HepG2 (cell line): Measurements from ENCODE around the gene GPX5. TPM values are rescaled to one million over a fixed set of nuclear protein-coding genes. Genes with fewer than 3 reads are reported as not detected.

Experiments used
- CBX5 ChIP-seq: sonication (generic); formaldehyde crosslinking; IDR thresholded peaks from 2 replicates; pipeline ENCODE4 v1.4.0; 2020; ENCODE audit warnings: missing genetic modification reagents, borderline replicate concordance
- FLYWCH1 ChIP-seq: sonication (generic); formaldehyde crosslinking; IDR thresholded peaks from 2 replicates; pipeline ENCODE4 v1.8.1; 2023; ENCODE audit warnings: mild to moderate bottlenecking, missing genetic modification reagents
- SALL1 ChIP-seq: sonication (generic); formaldehyde crosslinking; IDR thresholded peaks from 2 replicates; pipeline ENCODE4 v1.8.0; 2022; ENCODE audit warnings: mild to moderate bottlenecking, missing genetic modification reagents
- SYNCRIP ChIP-seq: fragments of 200-400 bp; formaldehyde crosslinking; IDR thresholded peaks from 2 replicates; pipeline ENCODE4 v1.6.1; 2018; ENCODE audit warnings: mild to moderate bottlenecking, low read depth, low read length; ENCODE audit not compliant: insufficient read depth
- ZNF232 ChIP-seq: sonication (generic); formaldehyde crosslinking; IDR thresholded peaks from 2 replicates; pipeline ENCODE4 v1.4.0; 2020; ENCODE audit warnings: missing genetic modification reagents, borderline replicate concordance
- ZNF652 ChIP-seq: IDR thresholded peaks from 2 replicates; pipeline ENCODE4 v1.6.1; 2016; ENCODE audit warnings: low read depth, borderline replicate concordance
- polyA plus RNA-seq, 8 experiments: library from polyadenylated mRNA; depleted of rRNA in 3 of 8; stranded (reverse) in 7 of 8; unstranded in 1 of 8; fragments of >200 nt; fragmentation: Illumina TruSeq in 4 of 8; extraction: Trizol in 4 of 8; gene quantifications; 2 replicates each; pipeline versions ENCODE4 v1.2.1 to v1.2.3, GENCODE V29; 2011 to 2016; ENCODE audit warnings: low read depth in 4 of 8, missing spikeins in 1 of 8, mixed read lengths in 1 of 8; ENCODE audit not compliant: insufficient read depth in 1 of 8
- total RNA-seq, 5 experiments: library from RNA; depleted of rRNA; stranded (reverse); fragments of >200 nt; fragmentation: Illumina TruSeq; extraction: Trizol; gene quantifications; 2 replicates each; pipeline ENCODE4 v1.2.3, GENCODE V29; 2016; ENCODE audit warnings: low read depth in 1 of 5
- TF ChIP-seq, protein P1 (sequence below), 2 experiments: sonication (generic) in 1 of 2; formaldehyde crosslinking in 1 of 2; IDR thresholded peaks; 2 replicates each; pipeline versions ENCODE4 v1.6.1 to v1.9.0; 2014 to 2022; ENCODE audit warnings: antibody characterized with exemption in 1 of 2, borderline replicate concordance in 1 of 2, inconsistent platforms in 1 of 2, low read depth in 1 of 2, missing genetic modification reagents in 1 of 2
- TF ChIP-seq, protein P2 (sequence below): sonication (generic); formaldehyde crosslinking; IDR thresholded peaks from 2 replicates; pipeline ENCODE4 v1.4.0; 2020; ENCODE audit warnings: missing genetic modification reagents
- TF ChIP-seq, protein P3 (sequence below): sonication (generic); formaldehyde crosslinking; IDR thresholded peaks from 2 replicates; pipeline ENCODE4 v1.8.1; 2023; ENCODE audit warnings: mild to moderate bottlenecking, missing genetic modification reagents, borderline replicate concordance
- TF ChIP-seq, protein P4 (sequence below): sonication (generic); formaldehyde crosslinking; IDR thresholded peaks from 2 replicates; pipeline ENCODE4 v1.8.1; 2023; ENCODE audit warnings: mild to moderate bottlenecking, inconsistent platforms, moderate library complexity, missing genetic modification reagents, borderline replicate concordance
- TF ChIP-seq, protein P5 (sequence below): sonication (generic); formaldehyde crosslinking; IDR thresholded peaks from 2 replicates; pipeline ENCODE4 v1.5.0; 2020; ENCODE audit warnings: mild to moderate bottlenecking, missing genetic modification reagents
- TF ChIP-seq, protein P6 (sequence below): sonication (generic); formaldehyde crosslinking; conservative IDR thresholded peaks from 2 replicates; pipeline ENCODE4 v1.4.0; 2020; ENCODE audit warnings: missing genetic modification reagents
- TF ChIP-seq, protein P7 (sequence below): sonication (generic); formaldehyde crosslinking; IDR thresholded peaks from 2 replicates; pipeline ENCODE4 v1.4.0; 2020; ENCODE audit warnings: missing genetic modification reagents, borderline replicate concordance

Gene GPX5
- total and polyA plus RNA-seq, 2 of the 13 experiments (the other 11 are each of a cell fraction or from before 2014, with no cell fraction given), result not detected

DNA sequence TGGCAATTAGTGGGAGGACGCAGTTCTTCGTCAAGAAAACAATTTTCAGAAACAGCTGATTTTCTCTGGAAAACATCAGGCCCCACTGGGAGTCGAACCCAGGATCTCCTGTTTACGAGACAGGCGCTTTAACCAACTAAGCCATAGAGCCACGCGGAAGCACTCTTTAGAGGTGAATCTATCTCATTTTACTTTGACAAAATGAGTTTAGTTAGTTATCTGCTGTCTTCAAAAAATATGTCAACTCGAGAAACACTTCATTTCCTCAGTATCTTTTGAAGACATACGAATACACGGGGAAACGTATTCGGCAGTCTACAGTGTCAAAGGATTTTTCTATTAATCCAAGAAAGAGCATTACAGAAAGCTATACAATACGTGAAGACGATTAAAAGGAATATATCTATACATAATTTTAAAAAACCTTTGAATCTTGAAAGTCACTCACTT is 36.7 kb upstream of the GPX5 start (continued):
- no peak for TF ChIP-seq ZNF232 (CRISPR knock-in tag)
- no peak for TF ChIP-seq FLYWCH1 (CRISPR knock-in tag)
- TF ChIP-seq, protein P1, sequence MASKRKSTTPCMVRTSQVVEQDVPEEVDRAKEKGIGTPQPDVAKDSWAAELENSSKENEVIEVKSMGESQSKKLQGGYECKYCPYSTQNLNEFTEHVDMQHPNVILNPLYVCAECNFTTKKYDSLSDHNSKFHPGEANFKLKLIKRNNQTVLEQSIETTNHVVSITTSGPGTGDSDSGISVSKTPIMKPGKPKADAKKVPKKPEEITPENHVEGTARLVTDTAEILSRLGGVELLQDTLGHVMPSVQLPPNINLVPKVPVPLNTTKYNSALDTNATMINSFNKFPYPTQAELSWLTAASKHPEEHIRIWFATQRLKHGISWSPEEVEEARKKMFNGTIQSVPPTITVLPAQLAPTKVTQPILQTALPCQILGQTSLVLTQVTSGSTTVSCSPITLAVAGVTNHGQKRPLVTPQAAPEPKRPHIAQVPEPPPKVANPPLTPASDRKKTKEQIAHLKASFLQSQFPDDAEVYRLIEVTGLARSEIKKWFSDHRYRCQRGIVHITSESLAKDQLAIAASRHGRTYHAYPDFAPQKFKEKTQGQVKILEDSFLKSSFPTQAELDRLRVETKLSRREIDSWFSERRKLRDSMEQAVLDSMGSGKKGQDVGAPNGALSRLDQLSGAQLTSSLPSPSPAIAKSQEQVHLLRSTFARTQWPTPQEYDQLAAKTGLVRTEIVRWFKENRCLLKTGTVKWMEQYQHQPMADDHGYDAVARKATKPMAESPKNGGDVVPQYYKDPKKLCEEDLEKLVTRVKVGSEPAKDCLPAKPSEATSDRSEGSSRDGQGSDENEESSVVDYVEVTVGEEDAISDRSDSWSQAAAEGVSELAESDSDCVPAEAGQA (IDR thresholded peaks at IDR 0.05; ENCODE audit: low read depth), result no peak
- TF ChIP-seq, protein P1 (CRISPR knock-in tag; IDR thresholded peaks at IDR 0.05; ENCODE audit: borderline replicate concordance), result no peak
- TF ChIP-seq, protein P2, sequence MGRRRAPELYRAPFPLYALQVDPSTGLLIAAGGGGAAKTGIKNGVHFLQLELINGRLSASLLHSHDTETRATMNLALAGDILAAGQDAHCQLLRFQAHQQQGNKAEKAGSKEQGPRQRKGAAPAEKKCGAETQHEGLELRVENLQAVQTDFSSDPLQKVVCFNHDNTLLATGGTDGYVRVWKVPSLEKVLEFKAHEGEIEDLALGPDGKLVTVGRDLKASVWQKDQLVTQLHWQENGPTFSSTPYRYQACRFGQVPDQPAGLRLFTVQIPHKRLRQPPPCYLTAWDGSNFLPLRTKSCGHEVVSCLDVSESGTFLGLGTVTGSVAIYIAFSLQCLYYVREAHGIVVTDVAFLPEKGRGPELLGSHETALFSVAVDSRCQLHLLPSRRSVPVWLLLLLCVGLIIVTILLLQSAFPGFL (CRISPR knock-in tag), result no peak
- TF ChIP-seq, protein P3, sequence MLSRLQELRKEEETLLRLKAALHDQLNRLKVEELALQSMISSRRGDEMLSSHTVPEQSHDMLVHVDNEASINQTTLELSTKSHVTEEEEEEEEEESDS (CRISPR knock-in tag), result no peak
- TF ChIP-seq, protein P4, sequence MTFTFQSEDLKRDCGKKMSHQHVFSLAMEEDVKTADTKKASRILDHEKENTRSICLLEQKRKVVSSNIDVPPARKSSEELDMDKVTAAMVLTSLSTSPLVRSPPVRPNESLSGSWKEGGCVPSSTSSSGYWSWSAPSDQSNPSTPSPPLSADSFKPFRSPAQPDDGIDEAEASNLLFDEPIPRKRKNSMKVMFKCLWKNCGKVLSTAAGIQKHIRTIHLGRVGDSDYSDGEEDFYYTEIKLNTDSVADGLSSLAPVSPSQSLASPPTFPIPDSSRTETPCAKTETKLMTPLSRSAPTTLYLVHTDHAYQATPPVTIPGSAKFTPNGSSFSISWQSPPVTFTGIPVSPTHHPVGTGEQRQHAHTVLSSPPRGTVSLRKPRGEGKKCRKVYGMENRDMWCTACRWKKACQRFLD (CRISPR knock-in tag), result no peak
- TF ChIP-seq, protein P5, sequence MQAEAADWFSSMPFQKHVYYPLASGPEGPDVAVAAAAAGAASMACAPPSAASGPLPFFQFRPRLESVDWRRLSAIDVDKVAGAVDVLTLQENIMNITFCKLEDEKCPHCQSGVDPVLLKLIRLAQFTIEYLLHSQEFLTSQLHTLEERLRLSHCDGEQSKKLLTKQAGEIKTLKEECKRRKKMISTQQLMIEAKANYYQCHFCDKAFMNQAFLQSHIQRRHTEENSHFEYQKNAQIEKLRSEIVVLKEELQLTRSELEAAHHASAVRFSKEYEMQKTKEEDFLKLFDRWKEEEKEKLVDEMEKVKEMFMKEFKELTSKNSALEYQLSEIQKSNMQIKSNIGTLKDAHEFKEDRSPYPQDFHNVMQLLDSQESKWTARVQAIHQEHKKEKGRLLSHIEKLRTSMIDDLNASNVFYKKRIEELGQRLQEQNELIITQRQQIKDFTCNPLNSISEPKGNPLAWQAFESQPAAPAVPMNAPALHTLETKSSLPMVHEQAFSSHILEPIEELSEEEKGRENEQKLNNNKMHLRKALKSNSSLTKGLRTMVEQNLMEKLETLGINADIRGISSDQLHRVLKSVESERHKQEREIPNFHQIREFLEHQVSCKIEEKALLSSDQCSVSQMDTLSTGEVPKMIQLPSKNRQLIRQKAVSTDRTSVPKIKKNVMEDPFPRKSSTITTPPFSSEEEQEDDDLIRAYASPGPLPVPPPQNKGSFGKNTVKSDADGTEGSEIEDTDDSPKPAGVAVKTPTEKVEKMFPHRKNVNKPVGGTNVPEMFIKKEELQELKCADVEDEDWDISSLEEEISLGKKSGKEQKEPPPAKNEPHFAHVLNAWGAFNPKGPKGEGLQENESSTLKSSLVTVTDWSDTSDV, result no peak
- no peak for TF ChIP-seq SALL1
- TF ChIP-seq, protein P6, sequence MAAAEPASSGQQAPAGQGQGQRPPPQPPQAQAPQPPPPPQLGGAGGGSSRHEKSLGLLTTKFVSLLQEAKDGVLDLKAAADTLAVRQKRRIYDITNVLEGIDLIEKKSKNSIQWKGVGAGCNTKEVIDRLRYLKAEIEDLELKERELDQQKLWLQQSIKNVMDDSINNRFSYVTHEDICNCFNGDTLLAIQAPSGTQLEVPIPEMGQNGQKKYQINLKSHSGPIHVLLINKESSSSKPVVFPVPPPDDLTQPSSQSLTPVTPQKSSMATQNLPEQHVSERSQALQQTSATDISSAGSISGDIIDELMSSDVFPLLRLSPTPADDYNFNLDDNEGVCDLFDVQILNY, result no peak
- TF ChIP-seq, protein P7, sequence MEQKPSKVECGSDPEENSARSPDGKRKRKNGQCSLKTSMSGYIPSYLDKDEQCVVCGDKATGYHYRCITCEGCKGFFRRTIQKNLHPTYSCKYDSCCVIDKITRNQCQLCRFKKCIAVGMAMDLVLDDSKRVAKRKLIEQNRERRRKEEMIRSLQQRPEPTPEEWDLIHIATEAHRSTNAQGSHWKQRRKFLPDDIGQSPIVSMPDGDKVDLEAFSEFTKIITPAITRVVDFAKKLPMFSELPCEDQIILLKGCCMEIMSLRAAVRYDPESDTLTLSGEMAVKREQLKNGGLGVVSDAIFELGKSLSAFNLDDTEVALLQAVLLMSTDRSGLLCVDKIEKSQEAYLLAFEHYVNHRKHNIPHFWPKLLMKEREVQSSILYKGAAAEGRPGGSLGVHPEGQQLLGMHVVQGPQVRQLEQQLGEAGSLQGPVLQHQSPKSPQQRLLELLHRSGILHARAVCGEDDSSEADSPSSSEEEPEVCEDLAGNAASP (CRISPR knock-in tag), result no peak
- TF ChIP-seq SYNCRIP, result no peak
- no peak for TF ChIP-seq CBX5 (CRISPR knock-in tag)
- TF ChIP-seq ZNF652 (CRISPR knock-in tag), result peak; percentile 42; the same call in 1 of the 2 replicates
